Ovary (tissue), 3 donors: ENCODE results near the gene CRTAP.

Experiments used
- POLR2A ChIP-seq: fragments of 450-650 bp; IDR thresholded peaks from one replicate; pipeline ENCODE4 v1.6.1; 2017; ENCODE audit warnings: antibody characterized with exemption, mild to moderate bottlenecking, moderate library complexity
- TF ChIP-seq, protein P1 (sequence below), 3 donors: fragments of 450-650 bp in 2 of 3; fragments of 200-600 bp in 1 of 3; IDR thresholded peaks; one replicate each; pipeline versions ENCODE4 v1.5.1 to v1.8.0; 2016 to 2022; ENCODE audit warnings: antibody characterized with exemption in 3 of 3, mild to moderate bottlenecking in 1 of 3
- donor health status: DM: no; HTN: no; CAD: no.

DNA sequence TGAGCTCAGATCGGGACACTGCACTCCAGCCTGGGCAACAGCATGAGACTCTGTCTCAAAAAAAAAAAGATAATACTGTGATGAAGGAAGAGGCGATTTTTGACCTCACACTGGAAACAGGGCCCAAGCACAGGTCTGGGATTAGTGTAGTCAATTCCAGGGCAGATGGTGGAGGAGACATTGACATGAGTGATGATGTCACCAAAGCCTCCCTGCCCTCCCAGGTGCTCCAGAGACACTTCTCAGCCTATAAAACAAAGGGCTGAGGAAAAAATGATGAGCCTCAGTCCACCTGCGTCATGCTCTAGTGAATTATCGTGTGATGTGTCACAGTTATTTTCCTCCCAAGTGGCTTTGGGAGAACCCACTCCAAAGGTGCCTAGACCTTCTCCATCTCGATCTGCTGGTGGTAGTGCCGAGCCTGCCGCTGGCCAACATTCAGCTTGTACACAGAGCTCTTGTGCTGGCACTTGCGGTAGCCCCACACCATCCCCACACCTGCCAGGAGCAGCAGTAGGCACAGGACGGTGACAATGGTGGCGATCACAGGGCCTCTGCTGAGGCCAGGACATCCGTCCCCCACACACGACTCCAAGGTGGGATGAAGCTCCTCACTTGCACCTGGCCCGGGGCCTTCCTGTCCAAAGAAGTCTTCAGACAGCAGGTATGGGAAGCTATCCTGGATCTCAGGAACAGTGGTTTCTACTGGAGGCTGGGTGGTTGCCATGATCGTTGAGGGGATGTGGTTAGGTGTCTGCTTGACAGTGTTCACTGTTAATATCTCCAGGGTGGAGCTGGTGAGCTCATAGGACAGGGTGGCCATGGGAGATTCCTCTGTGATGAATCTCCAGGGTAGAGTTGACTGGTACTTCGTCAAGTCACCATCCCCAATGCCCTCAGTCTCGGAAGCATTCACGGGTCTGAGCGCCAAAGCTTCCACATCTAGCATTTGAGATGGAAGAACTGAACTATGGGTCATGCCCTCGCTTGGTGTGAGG is 38.8 kb downstream of the CRTAP start:
- TF ChIP-seq POLR2A = no peak
- TF ChIP-seq, protein P1, sequence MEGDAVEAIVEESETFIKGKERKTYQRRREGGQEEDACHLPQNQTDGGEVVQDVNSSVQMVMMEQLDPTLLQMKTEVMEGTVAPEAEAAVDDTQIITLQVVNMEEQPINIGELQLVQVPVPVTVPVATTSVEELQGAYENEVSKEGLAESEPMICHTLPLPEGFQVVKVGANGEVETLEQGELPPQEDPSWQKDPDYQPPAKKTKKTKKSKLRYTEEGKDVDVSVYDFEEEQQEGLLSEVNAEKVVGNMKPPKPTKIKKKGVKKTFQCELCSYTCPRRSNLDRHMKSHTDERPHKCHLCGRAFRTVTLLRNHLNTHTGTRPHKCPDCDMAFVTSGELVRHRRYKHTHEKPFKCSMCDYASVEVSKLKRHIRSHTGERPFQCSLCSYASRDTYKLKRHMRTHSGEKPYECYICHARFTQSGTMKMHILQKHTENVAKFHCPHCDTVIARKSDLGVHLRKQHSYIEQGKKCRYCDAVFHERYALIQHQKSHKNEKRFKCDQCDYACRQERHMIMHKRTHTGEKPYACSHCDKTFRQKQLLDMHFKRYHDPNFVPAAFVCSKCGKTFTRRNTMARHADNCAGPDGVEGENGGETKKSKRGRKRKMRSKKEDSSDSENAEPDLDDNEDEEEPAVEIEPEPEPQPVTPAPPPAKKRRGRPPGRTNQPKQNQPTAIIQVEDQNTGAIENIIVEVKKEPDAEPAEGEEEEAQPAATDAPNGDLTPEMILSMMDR (IDR thresholded peaks at IDR 0.05) = no peak
